Hematopoietic multipotent progenitor cell (in vitro differentiated cells): ENCODE measurements around the gene DSCAML1. TPM values are rescaled to one million over a fixed set of nuclear protein-coding genes. Genes with fewer than 3 reads are reported as not detected.

Experiments
- DNase-seq, 3 donors: peaks; one replicate each; pipeline ENCODE4 v3.0.0-alpha.2; 2011 to 2015; ENCODE audit warnings: low read depth in 2 of 3, low spot score in 2 of 3
- total RNA-seq: library from RNA; depleted of rRNA; stranded (reverse); fragments of >200 nt; gene quantifications from one replicate; pipeline ENCODE4 v1.2.3, GENCODE V29; 2012

Gene DSCAML1
- total RNA-seq, 1 donor, result 0.27 TPM

GRCh38 chr11:117673602-117674001, 123.4 kb downstream of the DSCAML1 start:
- DNase-seq, result no peak

GRCh38 chr11:117671370-117671769, 125.6 kb downstream of the DSCAML1 start:
- DNase-seq, result no peak

- DNase-seq, result no peak
Measured at GRCh38 chr11:117670924-117671323, 126.1 kb downstream of the DSCAML1 start.

- no peak for DNase-seq
Measured at GRCh38 chr11:117670443-117670842, 126.6 kb downstream of the DSCAML1 start.

GRCh38 chr11:117669616-117670015, 127.4 kb downstream of the DSCAML1 start:
- no peak for DNase-seq

- no peak for DNase-seq
Measured at GRCh38 chr11:117669062-117669461, 128.0 kb downstream of the DSCAML1 start.

DNA sequence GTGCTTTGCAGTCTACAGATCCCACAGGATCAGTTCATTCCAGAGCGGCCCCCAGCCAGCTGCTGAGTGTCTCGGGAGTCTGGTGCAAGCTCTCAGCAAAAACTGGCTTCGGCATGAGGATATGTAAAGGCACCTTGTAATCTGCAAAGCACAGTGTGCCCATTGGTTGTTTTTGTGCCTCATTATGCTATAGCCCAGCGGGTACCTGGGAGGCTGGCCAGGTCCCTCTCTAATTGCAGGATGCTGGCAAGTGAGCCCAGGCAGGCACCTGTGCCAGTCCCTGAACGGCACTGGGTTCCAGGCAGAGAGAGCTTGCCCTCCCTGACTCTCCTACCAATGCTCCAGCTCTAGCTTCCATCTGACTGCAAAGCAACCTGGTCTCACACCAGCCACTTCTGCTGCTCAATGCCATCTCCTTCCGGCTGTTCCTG, 128.7 kb downstream of the DSCAML1 start:
- DNase-seq, result no peak

DNA sequence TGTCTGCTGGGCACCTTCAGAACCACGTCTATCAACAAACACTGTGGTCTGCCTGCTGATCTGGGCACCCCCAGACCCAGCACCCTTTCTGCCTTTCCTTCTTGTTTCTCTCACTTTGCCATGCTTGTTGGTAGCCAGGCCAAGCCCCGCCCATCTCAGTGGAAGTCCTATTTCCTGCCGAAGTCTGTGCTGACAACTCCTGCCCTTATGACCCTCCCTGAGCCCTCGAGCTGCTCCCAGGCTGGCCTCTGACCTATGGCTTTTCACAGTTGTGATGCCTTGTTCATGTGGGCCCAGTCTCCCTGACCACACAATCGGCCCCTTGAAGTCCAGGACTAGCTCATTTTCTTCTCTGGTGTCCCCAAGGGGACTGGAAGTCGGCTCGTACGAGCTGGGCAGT, 132.1 kb downstream of the DSCAML1 start:
- DNase-seq, result no peak

DNA sequence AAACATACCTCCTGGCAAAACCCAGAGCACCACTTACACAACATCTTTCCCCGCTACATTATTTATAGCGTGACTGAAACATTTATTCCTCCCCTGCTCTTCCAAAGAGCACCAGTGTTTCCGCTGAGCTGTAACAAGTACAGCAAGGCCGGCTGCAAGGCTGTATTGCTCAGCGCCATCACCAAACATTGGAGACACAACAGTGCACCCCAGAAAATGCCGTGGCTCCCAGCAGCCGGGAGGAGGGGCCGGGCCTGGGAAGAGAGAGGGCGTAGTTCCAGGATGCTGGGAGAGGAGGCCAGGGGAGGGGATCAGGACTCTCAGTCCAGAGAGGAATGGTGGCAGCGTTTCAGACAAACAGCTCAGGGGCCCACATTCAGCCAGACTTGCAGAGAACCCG, 133.2 kb downstream of the DSCAML1 start:
- peak in 2 of 3 donors; percentile 7 to 17 for DNase-seq

DNA sequence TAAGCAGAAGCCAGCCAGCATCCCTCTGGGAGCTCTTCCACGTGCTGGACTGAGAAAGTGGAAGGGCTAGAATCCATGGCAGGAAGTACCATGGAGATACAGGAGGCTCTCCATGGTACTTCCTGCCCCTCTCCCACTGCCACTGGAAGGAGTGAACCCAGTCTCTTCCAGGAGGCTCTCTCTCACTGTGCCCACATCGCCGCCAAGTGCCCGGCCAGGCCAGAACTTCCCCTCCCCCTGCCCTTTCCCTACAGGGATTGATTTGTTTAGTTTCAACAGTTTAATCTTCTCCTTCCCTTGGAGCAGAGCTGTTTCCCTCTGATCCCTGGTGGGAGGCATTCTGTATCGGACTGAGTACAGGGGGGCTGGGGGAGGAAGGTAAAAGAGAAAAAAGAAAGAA, 133.6 kb downstream of the DSCAML1 start:
- no peak for DNase-seq

GRCh38 chr11:117662671-117663269, 134.2 kb downstream of the DSCAML1 start:
- DNase-seq, result no peak

DNA sequence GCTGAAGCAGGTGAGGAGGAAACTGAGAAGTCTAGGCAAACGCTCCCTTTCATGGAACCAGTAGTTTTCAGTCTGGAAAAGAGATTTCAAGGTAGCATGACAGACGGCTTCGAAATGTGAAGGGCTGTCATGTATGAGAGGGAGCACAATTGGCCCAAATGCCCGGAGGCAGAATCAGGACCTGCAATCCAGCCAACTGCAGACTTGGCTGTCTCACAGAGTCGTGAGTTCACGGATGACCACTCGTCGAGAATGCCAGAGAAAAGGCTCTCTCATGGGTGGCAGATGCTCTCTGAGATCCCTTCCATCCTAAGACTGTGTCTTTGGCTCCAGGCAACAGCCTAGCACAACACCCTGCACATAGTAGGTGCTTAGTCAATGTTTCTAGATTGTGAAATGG, 134.8 kb downstream of the DSCAML1 start:
- no peak for DNase-seq

DNA sequence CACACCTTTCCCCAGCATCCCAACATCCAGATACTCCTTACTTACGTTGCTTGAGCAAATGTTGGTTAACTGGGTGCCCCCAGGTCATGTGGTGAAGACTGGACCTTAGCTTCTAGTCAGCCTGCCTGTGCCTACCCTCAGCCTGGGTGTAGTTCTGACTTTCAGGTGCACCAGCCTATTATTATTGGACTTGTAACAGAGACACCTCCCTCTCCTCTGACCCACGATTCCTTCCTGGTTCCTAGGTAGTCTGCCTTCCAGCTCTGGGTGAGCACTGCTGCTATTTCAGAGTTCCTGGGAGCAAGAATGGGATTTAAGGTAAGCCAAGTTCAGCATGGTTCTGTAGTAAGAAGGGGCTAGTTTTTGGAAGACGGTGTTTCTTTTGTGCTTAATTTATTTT, 138.2 kb downstream of the DSCAML1 start:
- DNase-seq, result no peak

- no peak for DNase-seq
Measured at GRCh38 chr11:117657794-117658193, 139.2 kb downstream of the DSCAML1 start.

- DNase-seq, result no peak
Measured at GRCh38 chr11:117654281-117655255, 142.4 kb downstream of the DSCAML1 start.

- no peak for DNase-seq
Measured at GRCh38 chr11:117652521-117652920, 144.5 kb downstream of the DSCAML1 start.

- no peak for DNase-seq
Measured at GRCh38 chr11:117649296-117650055, 147.5 kb downstream of the DSCAML1 start.

DNA sequence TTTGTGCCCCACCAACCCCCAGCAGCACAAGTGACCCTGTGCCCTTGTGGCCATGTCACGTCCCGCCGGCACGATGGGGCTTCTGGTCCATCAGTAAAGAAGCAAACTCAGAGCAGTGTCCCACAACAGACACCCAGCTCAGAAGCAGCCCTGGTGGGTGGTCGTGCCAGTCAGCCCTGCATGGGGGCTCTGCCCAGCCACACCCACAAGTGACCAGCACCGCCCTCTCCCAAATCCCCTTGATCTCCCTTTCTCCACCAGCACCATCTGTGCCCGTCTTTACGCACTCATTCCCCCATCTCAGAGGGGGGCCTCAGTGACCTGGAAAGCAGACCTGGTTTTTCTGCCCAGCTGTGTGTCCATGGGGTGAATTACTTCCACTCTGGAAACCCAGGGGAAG, 149.1 kb downstream of the DSCAML1 start:
- no peak for DNase-seq

DNA sequence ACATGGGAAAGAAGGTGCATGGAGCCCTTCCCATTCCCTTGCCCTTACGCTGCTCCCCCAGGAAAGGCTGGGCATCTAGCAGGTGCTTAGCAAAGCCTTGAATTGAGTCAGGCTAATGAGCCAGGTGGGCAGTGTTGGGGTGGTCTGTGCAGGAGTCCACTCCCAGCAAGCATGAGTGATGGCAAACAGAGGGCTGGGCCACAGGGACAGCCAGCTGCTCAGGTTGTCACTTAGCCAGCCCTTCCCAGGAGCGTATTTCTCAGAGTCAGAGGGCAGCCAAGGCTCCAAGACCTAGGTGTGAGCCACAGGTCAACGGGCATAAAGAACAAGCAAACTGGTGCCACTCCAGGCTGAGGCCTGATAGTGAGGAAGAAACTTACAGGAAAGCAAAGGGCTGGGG, 149.8 kb downstream of the DSCAML1 start:
- no peak for DNase-seq

- DNase-seq, result no peak
Measured at GRCh38 chr11:117646411-117646810, 150.6 kb downstream of the DSCAML1 start.
